Mucosa of descending colon (tissue), 3 donors: ENCODE data around the gene SLC17A7. TPM values are rescaled to one million over a fixed set of nuclear protein-coding genes. Genes with fewer than 3 reads are reported as not detected.

Source experiments
- ATAC-seq: fragments of 200-7000 bp; cut with Tn5 transposase; one replicate; pipeline ENCODE4 v1.9.1; 2020; ENCODE audit warnings: mild to moderate bottlenecking, moderate library complexity
- DNase-seq, 3 donors: peaks; one replicate each; pipeline ENCODE4 v3.0.0-alpha.2; 2020
- H3K36me3 ChIP-seq: fragments of 200-600 bp; one replicate; pipeline ENCODE4 v1.8.0; 2021; ENCODE audit warnings: low read depth, mild to moderate bottlenecking
- H3K4me1 ChIP-seq: fragments of 200-600 bp; one replicate; pipeline ENCODE4 v1.8.0; 2021; ENCODE audit warnings: low read depth, mild to moderate bottlenecking
- H3K4me3 ChIP-seq: fragments of 200-600 bp; one replicate; pipeline ENCODE4 v1.8.0; 2021; ENCODE audit warnings: mild to moderate bottlenecking
- H3K9me3 ChIP-seq: fragments of 200-600 bp; one replicate; pipeline ENCODE4 v1.8.0; 2021; ENCODE audit warnings: mild to moderate bottlenecking
- CTCF ChIP-seq: fragments of 200-600 bp; IDR thresholded peaks from one replicate; pipeline ENCODE4 v1.8.0; 2022; ENCODE audit warnings: antibody characterized with exemption, mild to moderate bottlenecking
- intact Hi-C, 2 donors: fragments of 100-400 bp; cut with DNase I in 1 of 2; cut with micrococcal nuclease in 1 of 2; formaldehyde crosslinking; loops; one replicate each; pipeline versions ENCODE4 v1.11.0 to v1.11.1; 2022; cut with DNase I, micrococcal nuclease
- total RNA-seq, 3 donors: library from RNA; stranded (reverse); fragmentation: NEBNext Ultra II Directional in 2 of 3; extraction: Animal tissue kit (Norgen Biotek cat#: 25700) in 2 of 3; gene quantifications; one replicate each; pipeline versions ENCODE4 v1.2.1 to v1.2.4, GENCODE V29; 2021 to 2023
- donor health status: DM: no; HTN: no; CAD: no; lungs with moderate emphysema.
- donor health status: DM: no; HTN: no; CAD: no.
- donor health status: DM: no; HTN: yes; CAD: no.

The SLC17A7 gene
- total RNA-seq, 3 donors from 2014 or later: 0.20 to 1.0 (median 0.51) TPM

DNA sequence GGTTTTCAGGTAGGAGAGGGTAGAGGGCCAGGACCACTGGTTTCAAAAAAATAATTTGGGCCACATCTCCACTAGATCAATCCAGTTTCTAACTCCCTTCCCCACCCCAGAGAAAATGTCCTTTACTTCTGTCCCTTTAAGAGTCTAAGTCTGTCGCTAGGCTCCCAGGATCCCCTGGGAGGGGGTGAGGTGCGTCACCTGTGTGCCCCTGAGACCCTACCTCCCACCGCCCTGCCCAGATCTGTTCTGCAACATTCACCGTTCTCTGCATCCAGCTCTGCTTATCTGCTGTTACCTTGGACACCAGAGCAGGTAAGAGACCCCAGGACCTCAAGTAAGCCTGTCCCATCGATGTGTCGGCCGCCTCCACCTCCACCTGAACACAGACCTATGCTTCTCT lies 16.1 kb downstream of the SLC17A7 start, which contains the start of gene GFY:
GFY (plus strand) TSS at position 211 of the 400 bp plus-strand sequence. CDS start 1,043 bp downstream, outside the sequence.
- Histone ChIP-seq H3K9me3 (no peaks in the 10 kb centered on the region), H3K4me3 (no peak within 1 kb of the TSS), H3K4me1 (peaks cover 10% of the 10 kb centered on the region), H3K36me3 (no peaks in the 10 kb centered on the region)
- DNase-seq: no peak
- no peak for ATAC-seq
- intact Hi-C loops: no loop called here
- no peak for TF ChIP-seq CTCF

DNA sequence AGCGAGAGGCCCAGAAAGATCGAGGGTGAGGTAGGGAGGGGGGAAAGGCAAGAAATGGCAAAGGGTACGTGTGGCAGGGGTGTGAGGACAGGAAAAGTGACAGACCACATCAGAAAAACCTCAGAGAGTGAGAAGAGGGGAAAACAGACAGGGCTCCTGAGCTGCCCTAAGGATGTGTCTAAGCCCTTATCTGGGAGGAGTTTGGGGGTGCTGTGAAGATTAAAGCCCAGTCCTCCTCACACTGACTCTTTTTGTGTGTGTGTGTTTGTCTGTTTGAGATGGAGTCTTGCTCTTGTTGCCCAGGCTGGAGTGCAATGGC lies 17.4 kb downstream of the SLC17A7 start:
- no peaks in the 10 kb centered on the region for H3K9me3 ChIP-seq
- no peak for TF ChIP-seq CTCF
- intact Hi-C loops: no loop called here

DNA sequence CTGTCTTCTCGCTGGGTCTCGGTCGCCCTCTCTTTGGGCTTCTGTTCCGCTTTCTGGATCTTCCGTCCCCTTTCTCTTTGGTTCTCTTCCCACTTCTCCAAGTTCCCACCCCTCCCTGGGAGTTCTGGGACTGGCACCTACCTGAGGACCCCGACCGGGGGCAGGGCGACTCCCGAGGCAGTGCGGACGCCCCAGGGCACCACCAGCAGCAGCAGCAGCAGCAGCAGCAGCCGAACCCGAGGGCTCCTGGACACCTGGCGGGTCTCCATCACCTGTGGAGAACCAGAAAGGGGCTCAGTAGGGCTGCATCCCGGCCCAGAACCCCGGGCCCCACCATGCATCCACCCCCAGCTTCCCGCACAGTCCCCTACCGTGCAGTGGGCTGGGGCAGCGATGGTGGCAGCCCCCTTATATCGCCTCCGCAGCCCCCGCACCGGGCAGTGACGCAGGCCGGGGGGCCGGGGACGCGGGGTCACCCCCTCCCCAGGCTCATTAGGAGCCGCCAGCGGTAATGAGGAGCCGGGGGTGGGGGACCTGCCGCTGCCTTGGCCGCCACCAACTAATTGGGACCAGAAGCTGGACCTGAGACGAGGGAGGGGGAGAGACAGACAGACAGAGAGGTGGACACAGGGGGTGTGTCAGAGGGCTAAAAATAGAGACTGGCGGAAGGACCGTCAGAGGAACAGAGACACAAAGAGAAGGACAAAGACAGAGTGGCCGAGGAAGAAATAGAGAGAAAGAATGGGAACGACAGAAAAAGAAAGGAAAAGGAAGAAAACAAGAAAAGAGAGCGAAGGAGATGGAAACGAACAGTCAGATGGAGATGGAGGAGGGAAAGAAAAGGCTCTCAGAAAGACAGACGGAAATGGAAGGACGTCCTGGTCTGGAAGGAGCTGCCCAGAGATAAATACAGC lies 18.0 kb downstream of the SLC17A7 start, which contains the start of gene PTH2:
PTH2 (minus strand) TSS at position 371 of the 914 bp plus-strand sequence; CDS start at position 269, 102 bp downstream.
- no peaks in the 10 kb centered on the region for H3K9me3 ChIP-seq
- TF ChIP-seq CTCF: no peak
- H3K4me3 ChIP-seq: no peak within 1 kb of the TSS
- H3K36me3 ChIP-seq: no peaks in the 10 kb centered on the region
- peaks cover 9% of the 10 kb centered on the region for H3K4me1 ChIP-seq
- DNase-seq (no peak), ATAC-seq (no peak)
- intact Hi-C loops: no loop called here

More for the DNA sequence above, 17.4 kb downstream of the SLC17A7 start:
- ATAC-seq: no peak
- DNase-seq: no peak
- Histone ChIP-seq H3K4me3 (no peak overlapping the region), H3K36me3 (no peaks in the 10 kb centered on the region), H3K4me1 (peaks cover 10% of the 10 kb centered on the region)

- TF ChIP-seq CTCF: no peak
- ATAC-seq (peak; percentile 77), DNase-seq (peak in 2 of 3 donors; percentile 29 to 60)
- intact Hi-C loops: no loop called here
- no peaks in the 10 kb centered on the region for H3K36me3 ChIP-seq
- no peaks in the 10 kb centered on the region for H3K9me3 ChIP-seq
- H3K4me3 ChIP-seq: no peak overlapping the region
- peaks cover 5% of the 10 kb centered on the region for H3K4me1 ChIP-seq
Measured at GRCh38 chr19:49422407-49423070, 18.8 kb downstream of the SLC17A7 start.

DNA sequence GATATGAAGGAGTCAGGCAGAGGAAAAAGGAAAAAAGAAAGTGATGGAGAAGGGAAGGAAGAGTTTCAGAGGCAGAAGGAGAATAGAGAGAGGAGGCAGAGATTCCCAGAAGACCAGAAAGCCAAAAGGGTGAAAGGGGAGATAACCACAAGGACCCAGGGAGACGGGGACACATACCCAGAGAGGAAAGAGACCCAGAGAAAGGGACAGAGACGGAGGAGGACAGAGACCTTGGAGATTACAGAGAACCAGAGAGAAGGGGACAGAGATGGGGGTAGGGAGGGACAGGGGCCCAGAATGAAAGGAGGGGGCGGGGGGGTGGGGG lies 19.5 kb downstream of the SLC17A7 start:
- Histone ChIP-seq H3K9me3 (no peaks in the 10 kb centered on the region), H3K4me1 (peaks cover 5% of the 10 kb centered on the region), H3K4me3 (no peak overlapping the region), H3K36me3 (no peaks in the 10 kb centered on the region)
- DNase-seq (no peak), ATAC-seq (no peak)
- TF ChIP-seq CTCF: no peak
- intact Hi-C loops: no loop called here
